DND-41 (cell line): ENCODE results near the gene SLC25A39.

Experiments
- EZH2 ChIP-seq: IDR thresholded peaks from 3 replicates; pipeline ENCODE4 v1.6.1; 2012; ENCODE audit warnings: borderline replicate concordance, low read depth, mild to moderate bottlenecking, moderate library complexity, low read length, inconsistent platforms; ENCODE audit not compliant: severe bottlenecking
- TF ChIP-seq, protein P1 (sequence below): IDR thresholded peaks from 2 replicates; pipeline ENCODE4 v1.5.1; 2012; ENCODE audit warnings: borderline replicate concordance, low read length, moderate library complexity, mild to moderate bottlenecking; ENCODE audit not compliant: poor library complexity, severe bottlenecking; ENCODE audit errors: extremely low read depth

DNA sequence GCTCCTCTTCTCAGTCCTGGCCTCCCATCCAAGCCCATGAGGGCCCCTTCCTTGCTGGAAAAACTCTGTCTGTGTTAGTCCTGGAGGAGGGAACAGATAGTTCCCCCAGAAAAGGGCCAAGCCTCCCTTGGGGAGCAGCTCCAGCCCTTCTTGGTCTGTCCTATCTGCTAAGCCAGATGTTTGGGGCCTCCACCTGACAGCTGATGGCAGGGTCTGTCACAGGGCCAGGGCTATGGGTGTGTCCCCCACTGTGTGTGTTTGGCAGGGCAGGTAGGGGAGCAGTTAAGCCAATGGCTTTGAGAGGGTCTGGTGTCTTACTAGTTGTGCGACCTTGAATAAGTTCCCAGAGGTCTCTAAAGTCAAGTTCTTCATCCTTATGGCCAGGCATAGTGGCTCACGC is 43.1 kb downstream of the SLC25A39 start:
- TF ChIP-seq, protein P1, sequence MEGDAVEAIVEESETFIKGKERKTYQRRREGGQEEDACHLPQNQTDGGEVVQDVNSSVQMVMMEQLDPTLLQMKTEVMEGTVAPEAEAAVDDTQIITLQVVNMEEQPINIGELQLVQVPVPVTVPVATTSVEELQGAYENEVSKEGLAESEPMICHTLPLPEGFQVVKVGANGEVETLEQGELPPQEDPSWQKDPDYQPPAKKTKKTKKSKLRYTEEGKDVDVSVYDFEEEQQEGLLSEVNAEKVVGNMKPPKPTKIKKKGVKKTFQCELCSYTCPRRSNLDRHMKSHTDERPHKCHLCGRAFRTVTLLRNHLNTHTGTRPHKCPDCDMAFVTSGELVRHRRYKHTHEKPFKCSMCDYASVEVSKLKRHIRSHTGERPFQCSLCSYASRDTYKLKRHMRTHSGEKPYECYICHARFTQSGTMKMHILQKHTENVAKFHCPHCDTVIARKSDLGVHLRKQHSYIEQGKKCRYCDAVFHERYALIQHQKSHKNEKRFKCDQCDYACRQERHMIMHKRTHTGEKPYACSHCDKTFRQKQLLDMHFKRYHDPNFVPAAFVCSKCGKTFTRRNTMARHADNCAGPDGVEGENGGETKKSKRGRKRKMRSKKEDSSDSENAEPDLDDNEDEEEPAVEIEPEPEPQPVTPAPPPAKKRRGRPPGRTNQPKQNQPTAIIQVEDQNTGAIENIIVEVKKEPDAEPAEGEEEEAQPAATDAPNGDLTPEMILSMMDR = no peak
- TF ChIP-seq EZH2 = no peak
